GM18873 (cell line): ENCODE results near the gene EVA1C.
"Not testable (repeated sequence)": the region's sequence is repeated elsewhere in the genome, so short reads cannot be mapped to it uniquely, and the experiment has no call there.

Experiments
- ATAC-seq: cut with Tn5 transposase; IDR thresholded peaks from one replicate; pipeline ENCODE4 v1.9.1; 2021; ENCODE audit warnings: mild to moderate bottlenecking, moderate library complexity, moderate number of reproducible peaks; ENCODE audit not compliant: unreplicated experiment, low FRiP score

Gene EVA1C

DNA sequence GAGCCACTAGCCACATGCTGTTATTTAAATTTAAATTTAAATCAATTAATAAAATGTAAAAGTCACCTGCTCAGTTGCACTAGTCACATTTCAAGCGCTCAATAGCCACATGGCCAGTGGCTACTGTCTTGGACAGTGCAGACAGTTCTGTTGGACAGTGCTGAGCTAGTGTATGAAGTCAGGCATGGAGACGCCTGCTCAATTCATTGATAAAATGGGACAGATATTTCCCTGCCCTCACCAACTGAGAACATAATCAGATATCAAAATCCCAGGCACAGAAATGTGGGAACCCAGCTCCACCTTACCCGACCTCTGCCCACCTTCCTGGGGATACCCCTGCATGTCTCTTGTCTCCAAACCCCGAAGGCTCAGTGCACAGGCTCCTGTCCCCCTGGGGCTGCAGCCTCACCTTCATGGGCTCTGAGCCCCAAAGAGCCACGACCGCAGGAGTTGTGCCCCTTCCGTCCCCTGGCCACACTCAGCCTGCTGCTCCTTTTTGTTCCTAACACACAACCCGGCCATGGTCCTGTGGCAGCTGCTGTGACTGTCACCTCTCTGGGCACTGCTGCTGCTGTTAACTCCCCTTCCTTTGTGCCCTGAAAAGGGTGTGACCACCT lies 109.3 kb downstream of the EVA1C start:
- no peak for ATAC-seq

DNA sequence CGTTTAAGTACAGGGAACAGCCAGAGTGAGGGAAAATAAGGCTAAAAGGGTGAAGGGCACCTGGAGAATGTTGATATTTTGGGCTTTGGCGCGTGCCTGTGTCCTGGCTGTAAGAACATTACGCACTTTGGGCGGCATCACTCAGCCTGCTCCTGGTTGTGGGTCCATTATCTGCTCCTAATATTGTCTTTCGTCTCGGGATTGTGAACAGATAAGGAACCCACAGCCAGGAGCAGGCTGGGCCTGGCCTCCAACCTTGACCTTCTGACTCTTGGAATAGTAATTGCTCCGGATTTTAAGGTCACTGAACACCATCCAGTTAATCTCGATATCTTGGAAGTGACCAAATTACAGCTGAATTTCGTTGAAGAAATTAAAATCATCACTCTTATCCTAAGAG lies 111.0 kb downstream of the EVA1C start:
- ATAC-seq = no peak

- ATAC-seq = no peak
Observed at GRCh38 chr21:32523988-32524719, 111.6 kb downstream of the EVA1C start.

GRCh38 chr21:32525282-32525681 lies 112.8 kb downstream of the EVA1C start:
- no peak for ATAC-seq

DNA sequence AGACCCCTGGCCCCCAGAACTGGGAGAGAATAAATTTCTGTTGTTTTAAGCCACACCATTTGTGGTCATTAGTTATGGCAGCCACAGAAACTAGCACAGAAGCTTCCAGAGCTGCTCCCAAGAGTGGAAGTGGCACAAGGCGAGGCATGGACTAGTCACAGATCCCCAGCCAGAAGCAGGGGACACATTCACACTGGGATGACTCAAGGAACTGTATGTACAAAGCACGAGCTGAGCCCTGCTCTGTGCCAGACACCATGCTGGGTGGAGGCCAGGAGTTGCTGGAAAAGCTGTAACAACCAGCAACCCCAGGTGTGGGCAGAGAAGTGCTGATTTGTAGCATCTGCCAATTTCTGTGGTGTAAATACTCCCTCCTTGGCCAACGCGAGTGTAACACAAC lies 117.2 kb downstream of the EVA1C start:
- no peak for ATAC-seq

DNA sequence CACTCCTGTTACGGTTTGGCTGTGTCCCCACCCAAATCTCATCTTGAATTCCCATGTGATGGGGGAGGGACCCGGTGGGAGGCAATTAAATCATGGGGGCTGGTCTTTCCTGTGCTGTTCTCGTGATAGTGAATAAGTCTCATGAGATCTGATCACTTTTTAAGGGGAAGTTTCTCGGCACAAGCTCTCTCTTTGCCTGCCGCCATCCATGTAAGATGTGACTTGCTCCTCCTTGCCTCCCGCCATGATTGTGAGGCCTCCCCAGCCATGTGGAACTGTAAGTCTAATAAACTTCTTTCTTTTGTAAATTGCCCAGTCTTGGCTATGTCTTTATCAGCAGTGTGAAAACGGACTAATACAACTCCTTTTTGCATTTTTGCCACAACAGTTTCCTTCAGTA lies 118.3 kb downstream of the EVA1C start:
- not testable (repeated sequence) for ATAC-seq

- not testable (repeated sequence) for ATAC-seq
Observed at GRCh38 chr21:32531561-32531960, 119.1 kb downstream of the EVA1C start.

DNA sequence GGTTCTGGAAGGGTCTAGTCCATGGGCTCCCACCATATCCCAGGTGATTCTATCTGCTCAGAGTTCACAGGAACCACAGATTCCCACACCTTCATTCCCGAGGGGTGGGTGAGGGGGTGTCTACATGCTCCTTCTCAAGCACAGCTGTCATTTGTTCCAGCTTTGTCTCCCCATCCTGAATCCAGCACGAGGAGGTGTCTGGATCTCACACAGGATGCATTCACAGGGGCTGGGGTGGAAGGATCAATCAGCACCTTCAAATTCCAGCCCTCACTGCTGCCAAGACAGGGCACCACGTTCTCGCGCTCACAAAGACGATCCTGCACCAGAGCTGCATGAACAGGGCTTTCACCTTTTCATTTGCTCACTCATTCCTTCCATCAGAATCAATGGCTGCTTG lies 120.1 kb downstream of the EVA1C start:
- no peak for ATAC-seq

DNA sequence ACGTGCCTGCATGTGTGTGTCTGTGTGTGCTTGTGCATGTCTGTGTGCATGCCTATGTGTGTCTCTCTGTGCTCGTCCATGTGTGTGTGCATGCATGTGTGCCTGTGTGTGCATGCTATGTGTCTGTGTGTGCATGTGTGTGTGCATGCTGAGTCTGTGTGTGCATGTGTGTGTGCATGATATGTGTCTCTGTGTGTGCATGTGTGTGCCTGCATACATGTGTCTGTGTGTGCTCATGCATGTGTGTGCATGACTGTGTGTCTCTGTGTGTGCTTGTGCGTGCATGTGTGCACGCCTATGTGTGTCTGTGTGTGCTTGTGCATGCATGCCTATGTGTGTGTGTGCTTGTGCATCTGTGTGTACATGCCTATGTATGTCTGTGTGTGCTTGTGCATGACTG lies 120.5 kb downstream of the EVA1C start:
- no peak for ATAC-seq

- no peak for ATAC-seq
Observed at GRCh38 chr21:32533611-32534010, 121.1 kb downstream of the EVA1C start.

- ATAC-seq = no peak
Observed at GRCh38 chr21:32534113-32534512, 121.6 kb downstream of the EVA1C start.

DNA sequence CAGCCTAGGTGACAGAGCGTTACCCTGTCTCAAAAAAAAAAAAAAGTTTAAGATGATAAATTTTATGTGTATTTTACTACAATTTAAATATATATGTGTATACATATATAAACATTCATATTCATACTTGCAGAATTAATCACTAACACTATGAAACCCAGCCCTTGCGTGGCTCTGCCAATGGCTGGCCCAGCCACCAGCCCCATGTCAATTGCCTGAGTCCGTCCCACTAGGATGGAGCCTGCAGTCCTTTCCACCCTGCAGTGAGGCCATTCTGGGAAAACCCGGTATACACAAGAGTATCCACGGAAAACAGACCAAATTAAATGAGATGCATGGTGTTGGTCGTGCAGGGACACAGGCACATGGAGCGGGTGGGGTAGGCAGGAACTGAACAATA lies 123.1 kb downstream of the EVA1C start:
- no peak for ATAC-seq

- no peak for ATAC-seq
Observed at GRCh38 chr21:32537569-32537881, 125.0 kb downstream of the EVA1C start.

- no peak for ATAC-seq
Observed at GRCh38 chr21:32538147-32538792, 125.8 kb downstream of the EVA1C start.

DNA sequence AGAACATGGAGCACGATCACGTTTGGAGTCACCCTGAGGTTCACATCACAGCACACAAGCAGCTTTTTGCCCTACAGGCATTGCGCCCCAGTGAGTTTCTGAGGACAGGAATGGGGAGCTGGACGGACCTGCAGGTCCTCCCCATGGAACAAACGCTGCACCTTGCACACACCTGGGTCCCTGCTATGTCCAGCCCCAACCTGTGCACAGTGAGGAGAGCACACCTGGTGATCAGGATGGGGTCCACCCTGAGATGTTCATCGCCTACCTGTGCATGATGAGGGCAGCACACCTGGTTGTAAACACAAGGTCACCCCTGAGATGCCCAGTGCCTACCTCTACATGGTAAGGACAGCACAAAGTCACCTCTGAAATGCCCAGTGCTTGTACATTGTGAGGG lies 126.9 kb downstream of the EVA1C start:
- no peak for ATAC-seq

- not testable (repeated sequence) for ATAC-seq
Observed at GRCh38 chr21:32543056-32543455, 130.6 kb downstream of the EVA1C start.

- ATAC-seq = no peak
Observed at GRCh38 chr21:32543975-32544374, 131.5 kb downstream of the EVA1C start.

DNA sequence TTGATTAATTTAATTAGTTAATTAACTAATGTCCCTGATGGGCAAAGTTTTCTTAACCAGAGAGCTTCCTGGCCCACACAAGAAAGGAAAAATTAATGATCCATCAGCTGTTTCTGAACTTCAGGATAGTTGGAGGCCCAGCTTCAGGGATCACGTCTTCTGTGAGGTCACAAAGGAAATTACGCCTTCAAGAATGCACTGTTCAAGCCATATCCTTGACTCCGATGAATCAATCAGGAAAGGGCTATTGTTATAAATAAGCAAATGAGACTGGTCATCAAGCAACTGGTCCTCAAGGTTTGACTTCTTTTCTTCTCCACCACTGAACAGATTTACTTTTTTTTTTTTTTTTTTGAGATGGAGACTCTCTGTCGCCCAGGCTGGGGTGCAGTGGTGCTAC lies 132.2 kb downstream of the EVA1C start:
- ATAC-seq = no peak

- no peak for ATAC-seq
Observed at GRCh38 chr21:32545948-32546441, 133.5 kb downstream of the EVA1C start.

DNA sequence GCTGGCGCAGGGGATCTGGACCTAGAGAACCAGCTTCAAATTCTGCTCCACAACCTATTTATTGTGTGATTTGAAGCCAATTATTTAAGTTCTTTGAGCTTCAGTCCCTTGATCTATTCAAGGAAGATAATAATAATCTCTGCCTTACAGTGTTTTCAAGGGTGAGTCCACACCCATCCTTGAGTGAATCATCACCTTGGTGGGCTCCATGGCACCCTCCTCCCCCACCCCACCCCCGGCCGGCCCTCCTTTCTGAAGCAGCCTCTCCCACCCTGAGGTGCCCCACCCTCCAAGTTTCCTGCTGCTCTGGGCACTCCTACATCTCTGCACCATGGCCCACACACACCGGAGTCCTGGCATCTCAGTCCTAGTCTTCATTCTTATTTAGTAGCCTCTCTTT lies 134.5 kb downstream of the EVA1C start:
- ATAC-seq = no peak

GRCh38 chr21:32548978-32549377 lies 136.5 kb downstream of the EVA1C start:
- no peak for ATAC-seq

DNA sequence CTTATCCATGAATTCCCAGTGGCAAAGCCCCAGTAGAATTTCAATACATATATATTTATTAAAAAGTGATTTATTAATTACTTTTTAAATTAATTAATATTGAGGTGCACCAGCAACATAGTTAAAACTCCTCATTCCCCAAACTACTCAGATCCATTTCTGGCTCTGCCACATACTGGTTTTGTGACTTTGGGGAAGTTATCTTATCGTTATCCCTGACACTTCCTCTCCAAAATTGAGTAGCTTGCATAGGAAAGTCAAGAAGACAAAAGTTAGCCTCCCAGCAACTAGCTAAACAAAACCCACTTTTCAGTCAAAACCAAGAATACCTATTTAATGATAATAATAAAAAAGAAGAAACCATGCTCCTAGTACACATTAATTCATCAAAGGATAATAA lies 136.9 kb downstream of the EVA1C start:
- ATAC-seq = no peak
